Measurements from ENCODE around the gene PLEKHM2.

PLEKHM2 gene

DNA sequence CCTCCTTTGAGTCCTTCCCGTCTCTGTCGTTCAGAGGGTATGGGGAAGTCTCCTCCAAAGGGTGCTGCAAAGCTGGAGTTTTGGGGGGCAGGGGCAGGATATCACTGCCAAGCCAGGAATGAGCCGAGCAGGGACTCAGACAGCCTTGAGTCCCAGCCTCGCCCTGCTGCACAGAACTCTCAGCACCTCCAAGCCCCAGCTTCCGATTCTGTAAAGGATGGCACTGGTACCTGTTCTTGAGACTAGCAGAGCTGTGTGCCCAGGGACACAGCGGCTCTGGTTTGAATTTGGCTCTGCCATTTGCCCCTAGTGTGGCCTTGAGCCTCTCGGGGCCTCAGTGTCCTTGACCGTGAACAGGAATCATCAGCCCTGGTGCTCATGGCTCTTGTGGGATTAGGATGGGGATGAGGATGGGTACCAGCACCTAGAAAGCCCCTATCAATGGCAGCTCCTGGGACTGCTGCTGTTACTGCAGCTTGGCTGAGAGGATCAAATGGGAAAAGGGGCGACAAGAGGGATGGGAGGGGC is 73.0 kb downstream of the PLEKHM2 start:
- no peak for DNase-seq (ENCODE audit: low read depth in 2 of 3, low spot score in 1 of 3)

DNA sequence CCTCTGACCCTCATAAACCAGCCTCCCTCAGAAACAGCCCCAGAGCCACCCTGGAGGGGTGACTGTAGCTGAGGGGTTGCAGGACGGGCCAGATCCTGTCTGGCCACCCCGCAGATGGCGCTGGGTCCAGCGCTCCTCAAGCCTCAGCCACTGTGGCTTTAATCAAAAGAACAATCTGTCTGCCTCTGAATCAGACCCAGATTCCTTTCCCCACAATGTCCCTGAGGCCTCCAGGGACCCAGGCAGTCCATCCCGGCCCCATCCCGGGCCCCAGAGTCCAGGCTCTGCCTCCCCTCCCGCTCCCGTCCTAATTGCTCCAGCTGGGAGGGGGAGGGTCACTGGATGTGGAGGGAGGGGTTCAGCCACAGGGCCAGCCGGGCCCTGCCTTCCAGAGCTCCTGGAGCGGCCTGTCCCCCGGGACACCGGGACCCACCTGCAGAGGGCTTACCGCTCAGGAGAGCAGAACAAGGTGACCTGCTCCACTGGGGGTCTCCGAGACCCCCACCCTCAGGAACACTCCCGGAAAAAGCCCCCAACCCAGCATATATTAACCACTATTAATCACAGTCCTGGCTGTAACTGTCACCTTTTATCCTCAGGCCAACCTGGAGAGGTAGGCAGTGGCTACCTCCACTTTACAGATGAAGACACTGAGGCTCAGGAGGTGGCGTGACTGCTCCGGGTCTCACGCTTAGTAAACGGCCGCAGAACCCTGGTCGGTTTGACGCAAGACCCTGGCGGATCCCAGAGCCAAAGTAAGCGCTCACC is 73.6 kb downstream of the PLEKHM2 start:
- no peak for DNase-seq (ENCODE audit: low read depth in 2 of 3, low spot score in 1 of 3)

DNA sequence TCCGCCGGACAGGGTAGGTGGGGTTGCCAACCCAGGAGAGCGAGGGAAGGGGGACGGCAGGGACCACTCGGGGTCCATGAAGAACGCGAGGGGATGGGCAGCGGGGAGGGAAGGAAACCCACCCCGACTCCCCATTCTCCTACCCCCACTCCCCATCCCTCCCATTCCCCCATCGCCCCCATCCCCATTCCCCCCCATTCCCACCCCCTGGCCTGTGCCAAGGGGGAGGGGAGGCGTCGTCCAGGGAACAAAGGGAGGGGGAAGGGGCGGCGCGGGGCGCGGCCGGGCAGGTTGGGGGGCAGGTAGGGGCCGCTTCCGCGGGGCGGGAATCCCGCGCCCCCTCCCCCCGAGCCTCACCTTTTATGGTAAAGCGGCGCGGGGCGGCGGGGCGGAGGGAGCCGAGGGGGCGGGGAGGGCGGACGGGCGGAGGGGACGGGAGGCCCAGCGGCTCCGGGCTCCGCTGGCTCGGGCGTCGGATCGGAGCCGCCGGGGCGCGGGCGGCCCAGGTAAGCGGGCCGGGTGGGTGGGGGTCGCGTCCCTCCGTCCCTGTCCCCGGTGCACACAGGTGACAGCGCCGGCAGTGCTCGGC is 74.3 kb downstream of the PLEKHM2 start, which contains the start of gene FBLIM1:
Gene FBLIM1, plus strand, starts transcription at position 453 of the 589 bp plus-strand sequence. CDS start 6,189 bp downstream, outside the sequence.
- DNase-seq (ENCODE audit: low read depth in 2 of 3, low spot score in 1 of 3) = no peak

DNA sequence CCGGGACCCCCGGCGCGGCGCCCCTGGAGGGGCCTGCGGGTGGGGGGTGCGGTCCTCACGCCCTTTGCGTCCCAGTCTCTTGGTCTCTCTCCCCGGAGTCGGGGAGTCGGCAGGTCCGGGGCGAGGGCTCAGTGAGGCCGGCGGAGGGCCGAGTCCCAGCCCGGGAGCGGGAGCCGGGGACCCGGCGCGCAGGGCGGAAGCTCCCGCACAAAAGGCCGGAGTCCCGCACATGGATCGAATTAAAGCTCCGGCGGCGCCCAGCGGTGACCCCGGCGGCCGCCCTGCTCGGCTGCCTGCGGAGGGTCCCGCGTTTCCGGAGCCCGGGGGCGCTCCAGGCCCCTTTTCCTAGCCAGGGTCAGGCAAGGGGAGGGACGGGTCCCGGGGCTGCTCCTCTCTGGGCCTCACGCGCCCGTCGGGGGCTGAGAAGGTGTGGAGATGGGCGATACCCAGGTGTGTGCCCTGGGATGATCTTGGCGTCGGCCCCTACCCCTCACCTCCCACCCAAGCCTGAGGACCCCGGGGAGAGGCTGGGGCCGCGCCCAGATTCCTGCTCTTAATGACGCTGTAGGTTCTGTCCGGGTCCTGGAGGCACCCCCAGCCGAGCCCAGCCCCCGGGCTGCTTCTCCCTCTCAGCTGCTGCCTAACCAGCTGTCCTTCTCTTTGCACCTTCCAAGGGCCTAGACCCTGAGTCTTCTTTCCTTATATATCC is 75.0 kb downstream of the PLEKHM2 start:
- no peak for DNase-seq (ENCODE audit: low read depth in 2 of 3, low spot score in 1 of 3)

DNA sequence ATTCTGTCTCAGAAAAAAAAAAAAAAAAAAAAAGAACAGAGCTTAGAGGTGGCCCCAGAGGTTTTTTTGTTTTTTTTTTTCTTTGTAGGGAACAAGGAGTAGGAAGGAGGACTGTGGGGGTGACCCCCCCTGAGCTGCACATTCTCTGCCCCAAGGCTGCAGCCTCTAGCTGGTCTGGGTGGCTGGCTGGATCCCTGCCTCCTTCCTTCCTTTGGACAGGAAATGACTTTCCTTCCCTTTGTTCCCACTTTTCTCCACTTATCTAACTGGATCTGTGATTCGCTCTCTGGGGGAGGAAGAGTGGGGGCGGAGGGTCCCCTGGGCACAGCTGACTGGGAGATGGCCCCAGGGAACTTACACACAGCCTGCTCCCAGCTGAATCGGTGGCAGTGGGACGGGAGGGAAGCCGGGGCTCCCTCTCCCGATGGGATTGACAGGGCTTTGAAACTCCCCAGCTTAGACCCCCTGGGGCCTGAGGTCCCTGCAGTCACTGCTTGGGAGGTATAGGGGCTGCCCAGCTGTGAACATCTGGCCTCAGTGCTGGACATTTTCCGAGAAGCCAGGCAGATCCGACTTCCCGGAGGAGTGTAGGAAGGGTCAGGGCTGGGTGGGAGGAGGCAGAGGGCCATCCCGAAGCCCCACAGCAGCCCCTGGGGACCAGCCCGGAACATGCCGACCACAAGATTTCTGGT is 76.5 kb downstream of the PLEKHM2 start:
- no peak for DNase-seq (ENCODE audit: low read depth in 2 of 3, low spot score in 1 of 3)

DNA sequence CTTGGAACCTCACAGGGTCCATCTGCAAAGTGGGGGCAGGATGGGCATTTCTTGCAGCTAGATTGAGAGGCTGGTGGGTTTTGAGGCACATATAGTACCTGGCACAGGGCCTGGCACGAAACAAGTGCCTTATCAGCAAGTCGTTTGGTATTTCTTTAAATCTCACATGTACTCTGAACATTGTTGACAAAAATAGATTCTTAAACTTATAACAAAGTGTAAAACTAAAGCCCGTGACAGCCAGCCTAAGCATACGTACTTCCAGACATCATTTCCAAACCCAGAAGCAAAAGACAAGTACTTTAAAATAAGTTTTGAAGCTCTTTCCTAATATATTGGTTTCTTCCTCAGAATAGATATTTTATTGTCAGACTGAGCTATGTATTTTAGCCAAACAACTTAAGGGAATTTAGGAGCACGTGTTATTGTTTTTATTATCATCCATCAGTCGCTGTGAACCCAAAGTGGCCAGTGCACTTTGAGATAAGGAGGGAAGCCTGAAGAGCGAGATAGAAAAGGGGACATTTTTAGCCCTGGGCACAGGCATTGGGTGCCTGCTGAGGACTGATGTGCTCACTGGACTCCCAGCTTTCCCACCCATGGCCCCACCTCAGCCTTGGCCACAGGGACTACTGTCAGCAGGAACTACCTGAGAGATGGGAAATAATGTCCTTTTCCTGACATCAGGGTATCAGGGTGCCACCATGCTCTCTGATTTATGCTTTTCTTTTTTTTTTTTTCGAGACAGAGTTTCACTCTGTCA is 77.4 kb downstream of the PLEKHM2 start:
- no peak for DNase-seq (ENCODE audit: low read depth in 2 of 3, low spot score in 1 of 3)

DNA sequence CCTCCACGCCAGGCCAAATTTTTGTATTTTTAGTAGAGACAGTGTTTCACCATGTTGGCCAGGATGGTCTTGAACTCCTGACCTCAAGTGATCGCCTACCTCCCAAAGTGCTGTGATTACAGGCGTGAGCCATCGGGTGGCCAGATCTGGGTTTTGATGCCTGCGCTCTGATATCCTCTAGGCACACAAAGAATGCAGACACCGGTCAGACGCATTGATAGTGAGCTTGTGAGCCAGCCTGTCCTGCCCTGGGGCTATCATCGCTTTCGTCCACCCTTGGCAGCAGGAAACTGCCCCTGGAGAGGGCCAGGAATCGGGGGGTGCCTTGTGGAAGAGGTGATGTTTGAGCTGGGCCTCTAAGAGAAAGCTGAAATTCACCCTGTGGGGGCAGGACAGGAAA is 78.4 kb downstream of the PLEKHM2 start:
- no peak for DNase-seq (ENCODE audit: low read depth in 2 of 3, low spot score in 1 of 3)

DNA sequence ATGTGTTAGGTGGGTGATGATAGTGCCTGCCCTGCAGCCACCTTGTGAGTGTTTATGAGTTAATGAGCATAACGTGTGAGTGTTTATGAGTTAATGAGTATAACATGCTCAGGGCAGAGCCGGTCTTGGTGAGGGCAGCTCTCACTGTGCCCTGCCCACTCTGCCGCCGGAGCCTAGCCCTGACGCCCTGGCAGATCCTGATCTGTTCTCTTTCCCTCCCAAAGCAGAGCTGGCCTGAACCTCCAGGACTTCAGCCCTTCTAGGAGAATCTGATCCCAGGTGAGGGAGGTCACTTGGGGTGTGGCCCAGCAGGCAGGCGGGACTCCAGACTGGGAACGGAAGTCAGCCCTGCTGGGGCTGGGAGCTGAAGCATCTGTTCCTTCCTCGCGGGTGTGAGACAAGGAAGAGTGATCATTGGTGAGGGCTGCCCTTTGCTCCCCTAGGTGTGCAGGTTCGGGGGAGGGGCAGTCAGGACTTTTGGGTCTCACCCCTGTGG is 80.2 kb downstream of the PLEKHM2 start:
- no peak for DNase-seq (ENCODE audit: low read depth in 2 of 3, low spot score in 1 of 3)

DNA sequence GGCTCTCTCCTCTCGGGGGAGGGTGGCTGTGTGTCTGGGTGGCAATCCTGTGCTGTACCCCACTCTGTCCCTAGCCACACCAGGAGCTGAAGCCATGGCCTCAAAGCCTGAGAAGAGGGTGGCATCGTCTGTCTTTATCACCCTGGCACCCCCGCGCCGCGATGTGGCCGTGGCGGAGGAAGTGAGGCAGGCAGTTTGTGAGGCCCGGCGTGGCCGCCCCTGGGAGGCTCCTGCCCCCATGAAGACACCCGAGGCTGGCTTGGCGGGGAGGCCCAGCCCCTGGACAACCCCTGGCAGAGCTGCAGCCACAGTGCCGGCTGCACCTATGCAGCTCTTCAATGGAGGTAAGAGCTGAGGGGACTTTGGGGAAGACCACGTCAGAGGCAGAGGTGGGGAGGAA is 80.8 kb downstream of the PLEKHM2 start:
- DNase-seq (ENCODE audit: low read depth in 2 of 3, low spot score in 1 of 3) = no peak

DNA sequence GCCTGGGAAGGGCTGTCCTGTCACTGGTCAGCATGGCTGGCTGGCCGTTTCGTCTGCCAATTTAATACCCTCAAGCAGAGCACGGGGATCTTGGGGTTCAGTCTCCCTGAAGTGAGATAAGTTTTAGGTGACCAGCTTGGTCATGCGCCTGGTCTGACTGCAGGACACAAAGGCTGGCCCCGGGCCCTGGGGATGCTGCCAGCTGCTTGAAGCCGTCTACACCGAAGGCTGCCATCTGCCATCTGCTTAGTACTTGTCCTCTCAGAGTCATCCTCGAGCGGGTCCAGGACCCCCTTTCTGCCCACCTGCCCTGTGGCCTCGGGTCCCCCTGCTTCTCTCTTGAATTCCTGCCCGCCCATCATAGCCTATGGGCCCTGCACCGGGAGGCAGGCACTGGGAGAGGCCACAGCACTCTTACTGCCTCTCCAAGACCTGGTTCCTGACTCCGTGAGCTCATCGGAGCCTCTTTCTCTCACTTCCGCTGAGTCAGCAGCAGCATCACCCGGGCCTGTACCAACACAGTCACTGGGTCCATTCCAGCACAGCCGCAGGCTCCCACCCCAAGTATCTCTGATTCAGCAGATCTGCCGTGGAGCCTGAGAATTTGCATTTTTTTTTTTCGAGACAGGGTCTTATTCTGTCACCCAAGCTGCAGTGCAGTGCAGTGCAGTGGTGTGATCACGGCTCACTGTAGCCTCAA is 81.5 kb downstream of the PLEKHM2 start:
- DNase-seq (ENCODE audit: low read depth in 2 of 3, low spot score in 1 of 3) = no peak

DNA sequence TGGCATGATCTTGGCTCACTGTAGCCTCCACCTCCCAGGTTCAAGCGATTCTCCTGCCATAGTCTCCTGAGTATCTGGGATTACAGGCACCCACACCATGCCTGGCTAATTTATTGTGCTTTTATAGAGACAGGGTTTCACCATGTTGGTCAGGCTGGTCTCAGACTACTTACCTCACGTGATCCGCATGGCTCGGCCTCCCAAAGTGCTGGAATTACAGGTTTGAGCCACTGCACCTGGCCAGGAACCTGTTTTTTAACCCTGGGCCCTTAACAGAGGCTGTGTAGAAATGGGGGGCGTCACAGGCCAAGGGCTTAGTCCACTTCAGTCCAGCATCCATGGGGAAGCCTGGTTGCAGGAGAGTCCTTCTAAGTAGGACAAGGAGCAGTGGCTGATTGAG is 83.8 kb downstream of the PLEKHM2 start:
- DNase-seq (ENCODE audit: low read depth in 2 of 3, low spot score in 1 of 3) = no peak

DNA sequence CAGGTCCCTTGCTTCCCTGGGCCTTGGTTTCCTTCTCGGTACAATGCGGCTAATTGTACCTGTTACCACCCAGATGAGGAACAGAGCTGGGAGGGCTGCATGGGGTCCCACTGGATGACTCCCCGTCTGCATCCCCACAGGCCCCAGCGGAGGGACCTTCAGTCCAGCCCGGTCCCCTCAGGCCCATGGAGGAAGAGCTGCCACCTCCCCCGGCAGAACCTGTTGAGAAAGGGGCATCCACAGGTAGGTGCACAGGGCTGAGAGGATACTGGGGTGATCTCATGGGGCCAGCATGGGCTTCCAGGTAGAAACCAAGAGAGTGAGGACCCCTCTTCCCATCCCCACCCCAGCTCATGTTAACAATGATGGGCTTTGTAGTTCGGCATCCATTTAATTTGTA is 84.3 kb downstream of the PLEKHM2 start:
- DNase-seq (ENCODE audit: low read depth in 2 of 3, low spot score in 1 of 3) = no peak

DNA sequence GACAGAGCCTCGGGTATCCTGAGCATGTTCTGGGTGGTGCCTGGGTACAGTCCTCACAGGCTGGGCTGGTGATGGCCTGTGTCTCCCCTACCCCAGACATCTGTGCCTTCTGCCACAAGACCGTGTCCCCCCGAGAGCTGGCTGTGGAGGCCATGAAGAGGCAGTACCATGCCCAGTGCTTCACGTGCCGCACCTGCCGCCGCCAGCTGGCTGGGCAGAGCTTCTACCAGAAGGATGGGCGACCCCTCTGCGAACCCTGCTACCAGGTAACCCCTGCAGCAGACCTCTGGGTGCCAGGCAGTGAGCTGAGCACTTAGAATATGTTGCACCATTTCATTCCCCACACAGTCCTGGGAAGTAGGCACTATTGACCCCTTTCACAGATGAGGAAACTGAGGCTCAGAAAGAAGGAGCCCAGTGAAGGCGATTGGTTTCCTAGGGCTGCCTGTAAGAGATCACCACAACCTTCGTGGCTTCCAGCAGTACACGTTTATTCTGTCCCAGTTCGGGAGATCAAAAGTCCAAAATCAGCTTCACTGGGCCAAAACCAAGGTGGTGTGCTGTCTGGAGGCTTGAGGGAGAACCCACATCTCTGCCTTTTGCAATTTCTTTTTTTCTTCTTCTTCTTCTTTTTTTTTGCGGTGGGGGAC is 86.3 kb downstream of the PLEKHM2 start:
- DNase-seq (ENCODE audit: low read depth in 2 of 3, low spot score in 1 of 3) = no peak

DNA sequence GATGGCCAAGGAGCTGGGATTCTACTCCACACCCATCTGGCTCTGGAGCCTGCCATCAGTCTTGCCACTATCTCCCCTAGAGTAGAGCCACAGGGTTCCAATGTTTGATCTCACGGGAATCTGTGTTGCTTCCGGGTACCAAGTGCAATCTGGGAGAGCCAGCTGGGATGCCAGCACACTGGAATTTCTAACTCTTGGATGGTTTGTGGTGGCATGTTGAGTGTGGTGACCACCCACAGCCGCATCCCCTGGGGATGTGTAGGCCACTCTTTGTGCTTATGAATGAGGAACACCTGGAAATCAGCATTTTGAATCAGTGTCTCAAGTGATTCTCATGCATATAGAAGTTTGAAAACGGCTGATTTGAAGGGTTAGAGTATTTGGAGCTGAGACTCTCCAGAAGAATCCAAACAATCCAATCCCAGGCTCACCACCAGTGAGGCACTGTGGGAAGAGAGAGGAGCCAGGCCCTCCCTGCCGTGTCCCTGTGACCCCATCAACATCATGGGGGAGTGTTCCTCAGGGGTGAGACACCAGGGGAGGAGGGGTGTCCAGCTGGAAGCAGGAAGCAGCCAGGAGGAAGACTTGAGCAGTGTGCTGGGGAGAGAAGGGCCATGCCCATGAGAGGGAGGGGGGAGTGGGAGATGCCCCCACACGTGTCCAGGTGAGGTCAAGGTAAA is 87.9 kb downstream of the PLEKHM2 start:
- no peak for DNase-seq (ENCODE audit: low read depth in 2 of 3, low spot score in 1 of 3)

DNA sequence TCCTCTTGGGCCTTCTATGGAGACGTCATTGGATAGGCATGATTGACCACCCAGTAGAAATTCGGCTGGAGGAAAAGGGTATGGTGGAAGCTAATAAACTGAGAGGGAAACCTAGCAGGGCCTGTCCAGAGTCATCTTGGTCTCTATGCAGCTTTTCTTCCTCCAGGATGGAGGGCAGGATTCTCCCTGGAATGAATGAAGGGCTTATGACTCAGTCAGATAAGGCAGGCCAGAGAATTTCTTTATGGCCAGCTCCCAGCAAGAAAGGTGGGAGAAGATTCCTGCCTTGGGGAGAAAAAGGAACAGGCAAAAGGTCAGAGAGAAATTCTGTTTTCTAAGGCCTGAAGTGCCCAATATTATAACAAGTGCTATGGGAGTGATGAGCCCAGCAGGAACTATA is 91.6 kb downstream of the PLEKHM2 start:
- DNase-seq (ENCODE audit: low read depth in 2 of 3, low spot score in 1 of 3) = no peak

DNA sequence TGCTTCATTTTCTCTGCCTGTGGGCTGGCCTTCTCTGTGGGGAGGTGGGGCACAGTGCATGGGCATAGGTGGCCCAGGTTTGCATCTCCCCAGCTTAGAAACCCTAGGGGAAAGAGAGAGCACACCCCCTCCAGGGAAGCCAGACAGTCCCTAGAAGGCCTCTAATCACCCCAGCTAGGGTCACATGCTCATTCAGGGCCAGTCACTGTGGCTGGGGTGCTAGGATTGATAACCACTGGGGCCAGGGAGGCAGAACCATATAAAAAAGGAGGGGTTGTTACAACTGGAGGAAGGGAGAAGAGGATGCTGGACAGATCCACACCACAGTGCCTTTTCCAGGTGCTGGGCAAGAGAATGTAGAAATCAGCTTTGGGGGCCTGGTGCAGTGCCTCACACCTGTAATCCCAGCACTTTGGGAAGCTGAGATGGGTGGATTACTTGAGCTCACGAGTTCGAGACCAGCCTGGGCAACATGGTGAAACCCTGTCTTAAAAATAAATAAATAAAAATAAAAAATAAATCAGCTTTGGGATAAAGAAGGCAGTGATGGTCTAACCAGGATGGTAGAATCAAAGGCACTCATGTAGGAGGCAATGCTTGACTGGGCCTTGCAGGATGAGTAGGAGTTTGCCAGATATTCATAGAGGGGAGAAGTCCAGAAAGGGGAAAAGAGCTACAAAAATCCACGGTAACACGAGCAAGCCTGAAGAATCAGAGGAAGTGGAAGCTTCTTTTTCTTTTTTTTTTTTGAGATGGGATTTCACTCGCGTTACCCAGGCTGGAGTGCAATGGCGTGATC is 94.0 kb downstream of the PLEKHM2 start:
- no peak for DNase-seq (ENCODE audit: low read depth in 2 of 3, low spot score in 1 of 3)
